ENCODE results near the gene GLO1.

DNA sequence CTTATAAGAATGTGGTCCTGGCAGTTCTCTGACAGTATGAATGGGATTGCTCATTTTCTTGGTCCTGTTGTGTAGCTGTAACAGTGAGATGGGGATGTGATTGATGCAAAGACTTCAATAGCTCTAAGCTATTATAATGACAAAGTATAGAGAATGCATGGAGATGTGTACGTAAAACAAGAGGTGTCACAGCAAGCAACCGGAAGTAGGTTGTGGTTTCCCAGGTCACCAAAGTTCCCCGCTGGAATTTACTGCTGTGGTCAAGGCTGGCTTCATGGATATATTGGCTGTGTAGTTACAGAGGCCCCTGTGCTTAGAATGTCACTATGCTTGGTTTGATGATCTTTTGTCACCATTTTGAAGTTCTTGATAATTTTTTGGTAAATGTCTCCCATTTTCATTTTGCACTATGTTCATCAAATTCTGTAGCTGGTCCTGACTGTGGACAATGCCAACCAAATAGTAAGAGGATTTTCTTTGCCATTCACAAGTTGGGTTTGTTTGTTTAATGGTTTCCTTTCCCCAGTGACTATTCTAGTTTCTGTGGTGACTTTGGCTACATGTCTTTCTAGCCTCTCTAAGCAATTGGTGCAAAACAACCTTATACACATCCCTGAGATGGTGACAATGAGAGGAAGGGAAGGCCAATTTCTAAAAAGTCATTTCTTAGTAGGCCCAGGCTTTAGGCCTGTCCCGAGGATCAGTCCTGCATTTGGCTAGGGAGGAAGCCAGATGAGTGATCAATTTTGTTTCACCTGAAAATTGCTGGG is 22.7 kb upstream of the GLO1 start:
- TF ChIP-seq, protein P1, sequence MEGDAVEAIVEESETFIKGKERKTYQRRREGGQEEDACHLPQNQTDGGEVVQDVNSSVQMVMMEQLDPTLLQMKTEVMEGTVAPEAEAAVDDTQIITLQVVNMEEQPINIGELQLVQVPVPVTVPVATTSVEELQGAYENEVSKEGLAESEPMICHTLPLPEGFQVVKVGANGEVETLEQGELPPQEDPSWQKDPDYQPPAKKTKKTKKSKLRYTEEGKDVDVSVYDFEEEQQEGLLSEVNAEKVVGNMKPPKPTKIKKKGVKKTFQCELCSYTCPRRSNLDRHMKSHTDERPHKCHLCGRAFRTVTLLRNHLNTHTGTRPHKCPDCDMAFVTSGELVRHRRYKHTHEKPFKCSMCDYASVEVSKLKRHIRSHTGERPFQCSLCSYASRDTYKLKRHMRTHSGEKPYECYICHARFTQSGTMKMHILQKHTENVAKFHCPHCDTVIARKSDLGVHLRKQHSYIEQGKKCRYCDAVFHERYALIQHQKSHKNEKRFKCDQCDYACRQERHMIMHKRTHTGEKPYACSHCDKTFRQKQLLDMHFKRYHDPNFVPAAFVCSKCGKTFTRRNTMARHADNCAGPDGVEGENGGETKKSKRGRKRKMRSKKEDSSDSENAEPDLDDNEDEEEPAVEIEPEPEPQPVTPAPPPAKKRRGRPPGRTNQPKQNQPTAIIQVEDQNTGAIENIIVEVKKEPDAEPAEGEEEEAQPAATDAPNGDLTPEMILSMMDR (IDR thresholded peaks at IDR 0.05), result no peak
- TF ChIP-seq EZH2 (IDR thresholded peaks at IDR 0.05; ENCODE audit: borderline replicate concordance, insufficient read depth, low read depth, low read length, poor library complexity, severe bottlenecking), result no peak

Data from B cell (primary cell).